ENCODE data around the gene HLA-DQA2.

DNA sequence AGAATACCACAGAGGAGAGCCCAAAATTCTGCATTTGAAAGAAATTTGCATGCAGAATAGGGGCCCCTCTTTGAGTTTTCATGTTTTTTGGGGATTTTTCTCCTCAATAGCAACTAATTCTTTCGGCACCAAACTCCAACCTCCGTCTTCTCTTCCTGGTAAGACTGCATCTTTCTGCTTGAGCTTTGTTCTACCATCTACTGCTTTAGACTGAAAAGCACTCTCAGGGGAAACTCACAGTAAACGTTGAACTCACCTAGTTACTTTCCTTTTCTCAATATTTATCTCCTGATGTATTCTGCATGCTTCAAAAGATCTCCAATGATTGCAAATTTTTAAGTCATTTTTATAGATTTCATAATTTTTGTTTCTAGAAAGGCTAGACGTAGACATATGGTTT lies 37.8 kb upstream of the HLA-DQA2 start:
- TF ChIP-seq ARNTL (CRISPR knock-in tag; IDR thresholded peaks at IDR 0.05; ENCODE audit: borderline replicate concordance, low read depth) (no peak), TCF4 (CRISPR knock-in tag; IDR thresholded peaks at IDR 0.05; ENCODE audit: borderline replicate concordance) (no peak), ISL1 (CRISPR knock-in tag; IDR thresholded peaks at IDR 0.05) (no peak), ZFP3 (CRISPR knock-in tag; IDR thresholded peaks at IDR 0.05) (no peak), CSDC2 (CRISPR knock-in tag; IDR thresholded peaks at IDR 0.05) (no peak), ZFP30 (CRISPR knock-in tag; IDR thresholded peaks at IDR 0.05) (no peak)
- TF ChIP-seq, protein P1, sequence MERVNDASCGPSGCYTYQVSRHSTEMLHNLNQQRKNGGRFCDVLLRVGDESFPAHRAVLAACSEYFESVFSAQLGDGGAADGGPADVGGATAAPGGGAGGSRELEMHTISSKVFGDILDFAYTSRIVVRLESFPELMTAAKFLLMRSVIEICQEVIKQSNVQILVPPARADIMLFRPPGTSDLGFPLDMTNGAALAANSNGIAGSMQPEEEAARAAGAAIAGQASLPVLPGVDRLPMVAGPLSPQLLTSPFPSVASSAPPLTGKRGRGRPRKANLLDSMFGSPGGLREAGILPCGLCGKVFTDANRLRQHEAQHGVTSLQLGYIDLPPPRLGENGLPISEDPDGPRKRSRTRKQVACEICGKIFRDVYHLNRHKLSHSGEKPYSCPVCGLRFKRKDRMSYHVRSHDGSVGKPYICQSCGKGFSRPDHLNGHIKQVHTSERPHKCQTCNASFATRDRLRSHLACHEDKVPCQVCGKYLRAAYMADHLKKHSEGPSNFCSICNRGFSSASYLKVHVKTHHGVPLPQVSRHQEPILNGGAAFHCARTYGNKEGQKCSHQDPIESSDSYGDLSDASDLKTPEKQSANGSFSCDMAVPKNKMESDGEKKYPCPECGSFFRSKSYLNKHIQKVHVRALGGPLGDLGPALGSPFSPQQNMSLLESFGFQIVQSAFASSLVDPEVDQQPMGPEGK (CRISPR knock-in tag; IDR thresholded peaks at IDR 0.05; ENCODE audit: borderline replicate concordance), result no peak
- TF ChIP-seq, protein P2, sequence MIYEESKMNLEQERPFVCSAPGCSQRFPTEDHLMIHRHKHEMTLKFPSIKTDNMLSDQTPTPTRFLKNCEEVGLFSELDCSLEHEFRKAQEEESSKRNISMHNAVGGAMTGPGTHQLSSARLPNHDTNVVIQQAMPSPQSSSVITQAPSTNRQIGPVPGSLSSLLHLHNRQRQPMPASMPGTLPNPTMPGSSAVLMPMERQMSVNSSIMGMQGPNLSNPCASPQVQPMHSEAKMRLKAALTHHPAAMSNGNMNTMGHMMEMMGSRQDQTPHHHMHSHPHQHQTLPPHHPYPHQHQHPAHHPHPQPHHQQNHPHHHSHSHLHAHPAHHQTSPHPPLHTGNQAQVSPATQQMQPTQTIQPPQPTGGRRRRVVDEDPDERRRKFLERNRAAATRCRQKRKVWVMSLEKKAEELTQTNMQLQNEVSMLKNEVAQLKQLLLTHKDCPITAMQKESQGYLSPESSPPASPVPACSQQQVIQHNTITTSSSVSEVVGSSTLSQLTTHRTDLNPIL (CRISPR knock-in tag; IDR thresholded peaks at IDR 0.05; ENCODE audit: low read depth), result no peak
